ENCODE measurements around the gene FBXO47. TPM values are rescaled to one million over a fixed set of nuclear protein-coding genes. Genes with fewer than 3 reads are reported as not detected.
"Not testable (repeated sequence)": the region's sequence is repeated elsewhere in the genome, so short reads cannot be mapped to it uniquely, and the experiment has no call there.

FBXO47 gene
- total RNA-seq, 2 experiments from 2014 or later = not detected

GRCh38 chr17:38970128-38970527 lies 2.9 kb upstream of the FBXO47 start:
- ChIA-PET CTCF (no interaction called here), POLR2A (no interaction called here)
- no peak for DNase-seq
- Mint-ChIP-seq H3K4me1 (peaks cover 16% of the 10 kb centered on the region), H3K36me3 (ENCODE audit: low read depth) (no peaks in the 10 kb centered on the region), H3K9me3 (no peaks in the 10 kb centered on the region), H3K27ac (no peak overlapping the region), H3K4me3 (no peak overlapping the region), H3K27me3 (peaks cover 5% of the 10 kb centered on the region)

- H3K4me1 Mint-ChIP-seq = peaks cover 16% of the 10 kb centered on the region
Observed at GRCh38 chr17:38969281-38969680, 2.1 kb upstream of the FBXO47 start.

GRCh38 chr17:38961413-38961812 lies 5.8 kb downstream of the FBXO47 start:
- POLR2A ChIA-PET = no interaction called here

More at GRCh38 chr17:38969281-38969680, 2.1 kb upstream of the FBXO47 start:
- ChIA-PET CTCF (interaction anchor here (0.7 kb wide), 1 partner anchor 34 kb away, joined by 4 read pairs; no protein-coding TSS in a partner anchor), POLR2A (no interaction called here)
- Mint-ChIP-seq H3K4me3 (no peak overlapping the region), H3K36me3 (ENCODE audit: low read depth) (no peaks in the 10 kb centered on the region), H3K27ac (no peak overlapping the region), H3K9me3 (no peaks in the 10 kb centered on the region), H3K27me3 (peaks cover 5% of the 10 kb centered on the region)
- no peak for DNase-seq

DNA sequence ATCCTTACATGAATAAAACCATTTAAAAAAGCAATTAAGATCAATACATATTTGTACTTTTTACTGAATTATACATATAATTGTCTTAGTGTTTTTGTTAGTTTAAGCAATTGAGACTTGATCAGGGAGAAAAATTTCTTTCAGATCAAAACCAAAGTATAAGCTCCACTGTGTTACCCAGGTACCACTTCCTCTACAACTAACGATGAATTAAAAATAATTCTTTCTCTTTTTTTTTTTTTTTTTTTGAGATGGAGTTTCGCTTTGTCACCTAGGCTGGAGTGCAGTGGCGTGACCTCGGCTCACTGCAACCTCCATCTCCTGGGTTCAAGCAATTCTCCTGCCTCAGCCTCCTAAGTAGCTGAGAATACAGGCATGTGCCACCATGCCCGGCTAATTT lies 6.8 kb downstream of the FBXO47 start:
- Mint-ChIP-seq H3K36me3 (ENCODE audit: low read depth) (no peaks in the 10 kb centered on the region), H3K9me3 (no peaks in the 10 kb centered on the region), H3K4me1 (peaks cover 26% of the 10 kb centered on the region), H3K4me3 (no peak overlapping the region), H3K27me3 (no peaks in the 10 kb centered on the region), H3K27ac (peak overlapping the region; percentile 79)
- ChIA-PET POLR2A (interaction anchor here (0.7 kb wide), 1 partner anchor 99 kb away, joined by 3 read pairs; no protein-coding TSS in a partner anchor), CTCF (interaction anchor here (0.6 to 0.8 kb wide), 2 partner anchors 13 to 58 kb away, joined by 5 read pairs; no protein-coding TSS in a partner anchor)
- no peak for DNase-seq

More at GRCh38 chr17:38961413-38961812, 5.8 kb downstream of the FBXO47 start:
- Mint-ChIP-seq H3K4me1 (peaks cover 26% of the 10 kb centered on the region), H3K27ac (no peak overlapping the region), H3K4me3 (no peak overlapping the region), H3K27me3 (no peaks in the 10 kb centered on the region), H3K36me3 (ENCODE audit: low read depth) (no peaks in the 10 kb centered on the region), H3K9me3 (no peaks in the 10 kb centered on the region)
- no peak for DNase-seq
- CTCF ChIA-PET = no interaction called here

DNA sequence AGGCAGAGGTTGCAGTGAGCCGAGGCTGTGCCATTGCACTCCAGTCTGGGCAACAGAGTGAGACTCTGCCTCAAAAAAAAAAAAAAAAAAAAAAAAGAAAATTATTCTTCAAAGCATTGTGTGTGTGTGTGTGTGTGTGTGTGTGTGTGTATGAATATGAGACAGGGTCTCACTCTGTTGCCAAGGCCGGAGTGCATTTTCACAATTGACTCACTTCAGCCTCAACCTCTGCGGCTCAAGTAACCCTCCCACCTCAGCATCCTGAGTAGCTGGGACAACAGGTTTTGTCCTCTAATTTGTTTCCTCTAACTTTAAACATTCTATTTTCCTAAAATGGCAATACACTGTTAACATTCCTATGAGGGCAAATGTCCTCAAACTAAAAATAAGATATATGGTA lies 7.7 kb downstream of the FBXO47 start:
- Mint-ChIP-seq H3K9me3 (no peaks in the 10 kb centered on the region), H3K27me3 (no peaks in the 10 kb centered on the region), H3K4me3 (no peak overlapping the region), H3K36me3 (ENCODE audit: low read depth) (no peaks in the 10 kb centered on the region), H3K4me1 (peaks cover 26% of the 10 kb centered on the region), H3K27ac (no peak overlapping the region)
- ChIA-PET CTCF (no interaction called here), POLR2A (no interaction called here)
- DNase-seq = no peak

GRCh38 chr17:38958756-38959155 lies 8.4 kb downstream of the FBXO47 start:
- Mint-ChIP-seq H3K27me3 (no peaks in the 10 kb centered on the region), H3K4me1 (peaks cover 26% of the 10 kb centered on the region), H3K36me3 (ENCODE audit: low read depth) (no peaks in the 10 kb centered on the region), H3K27ac (no peak overlapping the region), H3K9me3 (no peaks in the 10 kb centered on the region), H3K4me3 (no peak overlapping the region)
- DNase-seq = no peak
- ChIA-PET CTCF (interaction anchor here (0.6 to 1.1 kb wide), 5 partner anchors 15 to 215 kb away, joined by 3 to 5 read pairs (median 4); no protein-coding TSS in a partner anchor), POLR2A (no interaction called here)

DNA sequence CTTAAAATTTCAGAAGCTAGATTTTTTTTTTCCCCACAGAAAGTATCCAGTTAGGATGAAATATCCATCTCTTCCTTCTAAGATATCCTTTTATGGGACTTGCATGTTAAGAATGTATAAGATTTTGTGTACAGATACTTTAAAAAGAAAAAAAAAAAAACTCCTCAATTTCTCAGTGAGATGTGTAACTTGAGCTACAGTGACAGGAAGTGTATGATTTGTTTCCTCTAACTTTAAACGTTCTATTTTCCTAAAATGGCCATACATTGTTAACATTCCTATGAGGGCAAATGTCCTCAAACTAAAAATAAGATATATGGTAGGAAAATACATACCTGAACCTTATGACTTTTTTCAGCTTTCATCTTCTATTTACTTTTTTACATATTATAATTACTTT lies 8.9 kb downstream of the FBXO47 start:
- no peak for DNase-seq
- H3K27ac Mint-ChIP-seq = no peak overlapping the region
- H3K4me1 Mint-ChIP-seq = peaks cover 26% of the 10 kb centered on the region
- POLR2A ChIA-PET = no interaction called here
- no peaks in the 10 kb centered on the region for H3K36me3 Mint-ChIP-seq (ENCODE audit: low read depth)
- H3K9me3 Mint-ChIP-seq = no peaks in the 10 kb centered on the region
- no peaks in the 10 kb centered on the region for H3K27me3 Mint-ChIP-seq
- CTCF ChIA-PET = interaction anchor here (0.6 to 1.1 kb wide), 5 partner anchors 16 to 215 kb away, joined by 3 to 5 read pairs (median 4); no protein-coding TSS in a partner anchor
- H3K4me3 Mint-ChIP-seq = no peak overlapping the region

- POLR2A ChIA-PET = not testable (repeated sequence)
Observed at GRCh38 chr17:38953800-38954199, 13.4 kb downstream of the FBXO47 start.

GRCh38 chr17:38947189-38947588 lies 20.0 kb downstream of the FBXO47 start:
- POLR2A ChIA-PET = interaction anchor here (0.6 kb wide), 1 partner anchor 92 kb away, joined by 3 read pairs; no protein-coding TSS in a partner anchor
- peak; percentile 41 for DNase-seq

More at GRCh38 chr17:38953800-38954199, 13.4 kb downstream of the FBXO47 start:
- H3K36me3 Mint-ChIP-seq (ENCODE audit: low read depth); H3K4me3 Mint-ChIP-seq; H3K27ac Mint-ChIP-seq; H3K27me3 Mint-ChIP-seq; H3K4me1 Mint-ChIP-seq; DNase-seq; H3K9me3 Mint-ChIP-seq; CTCF ChIA-PET: not testable (repeated sequence)

DNA sequence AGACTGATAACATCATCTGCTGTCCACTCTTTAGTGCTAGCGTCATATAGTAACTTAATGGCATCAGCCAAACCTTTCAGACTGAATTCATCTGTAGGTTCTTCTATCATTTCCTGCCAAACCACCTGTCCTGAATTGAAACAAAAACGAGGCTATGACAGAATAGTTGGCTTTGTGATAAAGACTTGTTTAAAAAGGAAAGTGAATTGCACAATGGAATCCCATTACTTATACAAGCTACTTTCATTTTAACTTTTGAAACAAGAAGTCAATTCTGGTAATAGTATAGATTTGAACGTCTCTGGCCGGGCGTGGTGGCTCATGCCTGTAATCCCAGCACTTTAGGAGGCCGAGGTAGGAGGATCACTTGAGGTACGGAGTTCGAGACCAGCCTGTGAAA lies 23.6 kb downstream of the FBXO47 start:
- Mint-ChIP-seq H3K4me1 (peaks cover 20% of the 10 kb centered on the region), H3K36me3 (ENCODE audit: low read depth) (no peaks in the 10 kb centered on the region), H3K27ac (peak overlapping the region; percentile 42), H3K4me3 (no peak overlapping the region), H3K27me3 (no peaks in the 10 kb centered on the region), H3K9me3 (no peaks in the 10 kb centered on the region)
- no peak for DNase-seq
- ChIA-PET CTCF (interaction anchor here (0.8 kb wide), 1 partner anchor 15 kb away, joined by 3 read pairs; no protein-coding TSS in a partner anchor), POLR2A (interaction anchor here (0.6 kb wide), 1 partner anchor 17 kb away, joined by 3 read pairs; no protein-coding TSS in a partner anchor)

More at GRCh38 chr17:38947189-38947588, 20.0 kb downstream of the FBXO47 start:
- Mint-ChIP-seq H3K27me3 (no peaks in the 10 kb centered on the region), H3K27ac (no peak overlapping the region), H3K4me3 (no peak overlapping the region), H3K9me3 (no peaks in the 10 kb centered on the region), H3K36me3 (ENCODE audit: low read depth) (no peaks in the 10 kb centered on the region), H3K4me1 (peaks cover 20% of the 10 kb centered on the region)
- CTCF ChIA-PET = interaction anchor here (0.5 to 1.0 kb wide), 2 partner anchors 13 to 145 kb away, joined by 3 to 5 read pairs; no protein-coding TSS in a partner anchor

DNA sequence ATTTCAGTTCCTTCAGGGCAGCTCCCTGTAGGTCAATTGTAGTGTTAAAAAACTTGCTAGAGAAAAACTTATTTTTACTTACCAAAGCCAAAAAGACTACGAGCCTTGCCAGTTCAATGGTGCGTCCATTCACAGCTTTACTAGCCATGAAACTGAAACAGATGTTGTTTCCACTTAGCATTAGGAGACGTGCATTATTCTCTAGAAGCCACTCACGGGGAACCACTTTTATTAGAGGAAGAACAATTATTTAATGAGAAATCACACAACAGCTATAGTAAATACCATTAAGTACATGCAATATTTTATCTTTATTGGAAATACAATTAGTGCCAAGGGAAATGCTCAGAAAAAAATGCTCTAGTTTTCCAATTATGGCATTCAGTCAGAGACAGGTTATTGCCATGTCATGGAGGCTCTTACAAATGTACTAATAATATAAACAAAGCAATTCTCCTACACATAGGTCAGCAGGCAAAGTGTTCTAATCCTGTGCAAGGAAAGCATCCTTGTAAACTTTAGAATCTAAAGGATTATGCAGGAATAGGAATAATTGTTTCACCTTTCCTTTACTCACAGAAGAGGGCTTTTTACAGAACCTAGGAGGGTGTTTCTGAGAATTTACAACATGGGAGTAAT lies 24.4 kb downstream of the FBXO47 start:
- POLR2A ChIA-PET = no interaction called here
- Mint-ChIP-seq H3K4me1 (peaks cover 20% of the 10 kb centered on the region), H3K36me3 (ENCODE audit: low read depth) (no peaks in the 10 kb centered on the region), H3K4me3 (no peak overlapping the region), H3K9me3 (no peaks in the 10 kb centered on the region), H3K27me3 (peaks cover 3% of the 10 kb centered on the region), H3K27ac (no peak overlapping the region)
- DNase-seq = no peak
- CTCF ChIA-PET = no interaction called here

DNA sequence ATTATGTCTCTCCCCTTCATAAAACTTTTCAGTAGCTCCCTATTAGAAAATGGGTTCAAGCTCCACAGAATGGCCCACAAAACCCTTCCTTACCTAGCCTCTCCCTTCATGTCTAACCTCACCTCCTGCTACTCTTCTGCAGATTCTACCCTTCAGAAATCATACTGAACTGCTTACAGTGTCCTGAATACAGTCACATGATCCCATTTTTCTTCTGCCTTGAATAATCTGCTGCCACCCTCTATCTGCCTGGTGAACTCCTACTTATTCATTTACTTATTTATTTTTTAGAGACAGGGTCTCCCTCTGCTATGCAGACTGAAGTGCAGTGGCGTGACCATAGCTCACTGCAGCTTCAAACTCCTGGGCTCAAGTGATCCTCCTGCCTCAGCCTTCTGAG lies 26.8 kb downstream of the FBXO47 start:
- CTCF ChIA-PET = no interaction called here
- Mint-ChIP-seq H3K9me3 (no peaks in the 10 kb centered on the region), H3K4me3 (no peak overlapping the region), H3K27me3 (peaks cover 13% of the 10 kb centered on the region), H3K36me3 (ENCODE audit: low read depth) (no peaks in the 10 kb centered on the region), H3K27ac (no peak overlapping the region), H3K4me1 (peaks cover 20% of the 10 kb centered on the region)
- no peak for DNase-seq
- POLR2A ChIA-PET = no interaction called here

- Mint-ChIP-seq H3K27me3 (peaks cover 16% of the 10 kb centered on the region), H3K36me3 (ENCODE audit: low read depth) (no peaks in the 10 kb centered on the region), H3K4me1 (peaks cover 17% of the 10 kb centered on the region), H3K27ac (no peak overlapping the region), H3K9me3 (no peaks in the 10 kb centered on the region), H3K4me3 (no peak overlapping the region)
- DNase-seq = no peak
- CTCF ChIA-PET = no interaction called here
- POLR2A ChIA-PET = no interaction called here
Observed at GRCh38 chr17:38939987-38940386, 27.2 kb downstream of the FBXO47 start.
